Bronchial epithelial cell (primary cell): ENCODE data around the gene CCDC121. TPM values are rescaled to one million over a fixed set of nuclear protein-coding genes. Genes with fewer than 3 reads are reported as not detected.
"Not testable (repeated sequence)": the region's sequence is repeated elsewhere in the genome, so short reads cannot be mapped to it uniquely, and the experiment has no call there.

Experiments used
- DNase-seq: peaks from one replicate; pipeline ENCODE4 v3.0.0-alpha.2; 2010; ENCODE audit warnings: low read depth
- FAIRE-seq: peaks from 2 replicates; lab custom pipeline; 2011; peaks lifted over from hg19 to GRCh38; lab: Jason Lieb, UNC
- H3K27me3 ChIP-seq: 2 replicates; pipeline ENCODE4 v1.5.1; 2011; ENCODE audit warnings: low read length; ENCODE audit not compliant: control insufficient read depth, insufficient read depth
- H3K36me3 ChIP-seq: 2 replicates; pipeline ENCODE4 v1.5.1; 2011; ENCODE audit warnings: low read length; ENCODE audit not compliant: control insufficient read depth, insufficient read depth
- H3K4me3 ChIP-seq: 2 replicates; pipeline ENCODE4 v1.5.1; 2011; ENCODE audit warnings: mild to moderate bottlenecking, low read depth, low read length, control low read depth
- CTCF ChIP-seq: IDR thresholded peaks from 2 replicates; pipeline ENCODE4 v1.5.1; 2011; ENCODE audit warnings: mild to moderate bottlenecking, moderate library complexity, low read length, control low read depth, inconsistent platforms; ENCODE audit not compliant: insufficient read depth, severe bottlenecking
- total RNA-seq: library from RNA; depleted of rRNA; stranded (reverse); fragments of >200 nt; gene quantifications from 2 replicates; pipeline ENCODE4 v1.2.1, GENCODE V29; 2014

CCDC121 gene
- total RNA-seq, 1 donor from 2014 or later: 0.79 TPM

GRCh38 chr2:27627963-27628766, 647 bp downstream of the CCDC121 start:
- Histone ChIP-seq H3K27me3 (no peaks in the 10 kb centered on the region), H3K4me3 (peak overlapping the region; percentile 88), H3K36me3 (peaks cover 5% of the 10 kb centered on the region)
- peak; percentile 98 for DNase-seq
- FAIRE-seq: peak; percentile 43
- no peak for TF ChIP-seq CTCF

- H3K27me3 ChIP-seq, H3K4me3 ChIP-seq, FAIRE-seq, H3K36me3 ChIP-seq: not testable (repeated sequence)
- DNase-seq: peak; percentile 36
Measured at GRCh38 chr2:27626921-27627320, 1.9 kb downstream of the CCDC121 start.

- not testable (repeated sequence) for FAIRE-seq, H3K27me3 ChIP-seq, H3K4me3 ChIP-seq, H3K36me3 ChIP-seq
- DNase-seq: peak; percentile 13
Measured at GRCh38 chr2:27626323-27626722, 2.5 kb downstream of the CCDC121 start.

- FAIRE-seq: no peak
Measured at GRCh38 chr2:27624943-27625342, 3.9 kb downstream of the CCDC121 start.

GRCh38 chr2:27622921-27623384, 5.9 kb downstream of the CCDC121 start:
- FAIRE-seq (no peak), DNase-seq (peak; percentile 18)
- no peak for TF ChIP-seq CTCF
- Histone ChIP-seq H3K27me3 (no peaks in the 10 kb centered on the region), H3K36me3 (peaks cover 12% of the 10 kb centered on the region), H3K4me3 (no peak overlapping the region)

More at GRCh38 chr2:27624943-27625342, 3.9 kb downstream of the CCDC121 start:
- DNase-seq: no peak
- TF ChIP-seq CTCF: no peak
- H3K4me3 ChIP-seq: no peak overlapping the region
- no peaks in the 10 kb centered on the region for H3K27me3 ChIP-seq
- H3K36me3 ChIP-seq: peaks cover 12% of the 10 kb centered on the region

- no peak overlapping the region for H3K4me3 ChIP-seq
- peaks cover 15% of the 10 kb centered on the region for H3K36me3 ChIP-seq
- FAIRE-seq (no peak), DNase-seq (no peak)
- TF ChIP-seq CTCF: no peak
- H3K27me3 ChIP-seq: no peaks in the 10 kb centered on the region
Measured at GRCh38 chr2:27621524-27621923, 7.3 kb downstream of the CCDC121 start.
